ENCODE results near the gene CNIH2.
"Not testable (repeated sequence)": the region's sequence is repeated elsewhere in the genome, so short reads cannot be mapped to it uniquely, and the experiment has no call there.

The CNIH2 gene

DNA sequence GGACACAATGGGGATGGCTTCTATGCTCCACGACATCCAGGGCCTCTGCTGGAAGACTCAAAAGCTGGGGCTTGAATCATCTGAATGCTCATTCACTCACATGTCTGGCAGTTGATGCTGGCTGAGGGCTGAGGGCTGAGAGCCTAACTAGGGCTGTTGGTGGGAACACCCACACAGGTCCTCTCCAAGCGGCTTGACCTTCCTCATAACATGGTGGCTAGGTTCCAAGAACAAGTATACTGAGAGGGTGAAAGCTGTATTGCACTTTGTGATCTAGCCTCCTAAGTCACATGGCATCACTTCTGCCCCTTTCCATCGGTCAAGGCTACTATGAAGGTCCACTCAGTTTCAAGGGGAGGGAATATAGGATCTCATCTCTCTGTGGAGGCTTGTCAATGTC lies 21.2 kb downstream of the CNIH2 start:
- no peaks in the 10 kb centered on the region for H3K36me3 ChIP-seq
- no peak overlapping the region for H3K27ac ChIP-seq
- no peaks in the 10 kb centered on the region for H3K4me1 ChIP-seq (ENCODE audit: control insufficient read depth in 1 of 2, insufficient read depth in 1 of 2, low read depth in 1 of 2, low read length in 1 of 2)
- H3K9me3 ChIP-seq = no peaks in the 10 kb centered on the region
- H3K27me3 ChIP-seq = peaks cover 36% of the 10 kb centered on the region
- no peak overlapping the region for H3K4me3 ChIP-seq (ENCODE audit: low read depth in 1 of 2, low read length in 1 of 2)
- TF ChIP-seq, protein P1, sequence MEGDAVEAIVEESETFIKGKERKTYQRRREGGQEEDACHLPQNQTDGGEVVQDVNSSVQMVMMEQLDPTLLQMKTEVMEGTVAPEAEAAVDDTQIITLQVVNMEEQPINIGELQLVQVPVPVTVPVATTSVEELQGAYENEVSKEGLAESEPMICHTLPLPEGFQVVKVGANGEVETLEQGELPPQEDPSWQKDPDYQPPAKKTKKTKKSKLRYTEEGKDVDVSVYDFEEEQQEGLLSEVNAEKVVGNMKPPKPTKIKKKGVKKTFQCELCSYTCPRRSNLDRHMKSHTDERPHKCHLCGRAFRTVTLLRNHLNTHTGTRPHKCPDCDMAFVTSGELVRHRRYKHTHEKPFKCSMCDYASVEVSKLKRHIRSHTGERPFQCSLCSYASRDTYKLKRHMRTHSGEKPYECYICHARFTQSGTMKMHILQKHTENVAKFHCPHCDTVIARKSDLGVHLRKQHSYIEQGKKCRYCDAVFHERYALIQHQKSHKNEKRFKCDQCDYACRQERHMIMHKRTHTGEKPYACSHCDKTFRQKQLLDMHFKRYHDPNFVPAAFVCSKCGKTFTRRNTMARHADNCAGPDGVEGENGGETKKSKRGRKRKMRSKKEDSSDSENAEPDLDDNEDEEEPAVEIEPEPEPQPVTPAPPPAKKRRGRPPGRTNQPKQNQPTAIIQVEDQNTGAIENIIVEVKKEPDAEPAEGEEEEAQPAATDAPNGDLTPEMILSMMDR (IDR thresholded peaks at IDR 0.05) = no peak

DNA sequence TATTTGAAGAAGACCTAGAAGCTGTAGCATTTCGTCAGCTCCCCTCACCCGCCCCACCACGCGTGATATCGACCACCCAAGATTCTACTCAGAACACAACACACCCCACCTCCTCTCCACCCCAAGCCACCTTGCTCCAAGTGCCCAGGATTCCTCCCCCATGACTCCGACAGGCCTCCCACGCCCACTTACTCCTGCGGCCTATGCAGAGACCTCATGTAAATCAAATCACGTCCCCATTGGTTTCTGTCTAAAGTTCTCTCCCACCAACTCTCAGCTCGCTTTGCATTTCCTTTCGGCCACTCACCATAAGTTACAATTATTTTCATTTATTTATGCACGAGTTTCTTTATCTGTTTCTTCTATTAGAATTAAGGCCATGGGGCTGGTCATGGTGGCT lies 24.7 kb downstream of the CNIH2 start:
- TF ChIP-seq, protein P1 (IDR thresholded peaks at IDR 0.05) = no peak
- Histone ChIP-seq H3K4me3 (ENCODE audit: low read depth in 1 of 2, low read length in 1 of 2) (no peak overlapping the region), H3K9me3 (no peaks in the 10 kb centered on the region), H3K36me3 (no peaks in the 10 kb centered on the region), H3K4me1 (ENCODE audit: control insufficient read depth in 1 of 2, insufficient read depth in 1 of 2, low read depth in 1 of 2, low read length in 1 of 2) (no peaks in the 10 kb centered on the region), H3K27ac (no peak overlapping the region), H3K27me3 (peaks cover 9% of the 10 kb centered on the region)

DNA sequence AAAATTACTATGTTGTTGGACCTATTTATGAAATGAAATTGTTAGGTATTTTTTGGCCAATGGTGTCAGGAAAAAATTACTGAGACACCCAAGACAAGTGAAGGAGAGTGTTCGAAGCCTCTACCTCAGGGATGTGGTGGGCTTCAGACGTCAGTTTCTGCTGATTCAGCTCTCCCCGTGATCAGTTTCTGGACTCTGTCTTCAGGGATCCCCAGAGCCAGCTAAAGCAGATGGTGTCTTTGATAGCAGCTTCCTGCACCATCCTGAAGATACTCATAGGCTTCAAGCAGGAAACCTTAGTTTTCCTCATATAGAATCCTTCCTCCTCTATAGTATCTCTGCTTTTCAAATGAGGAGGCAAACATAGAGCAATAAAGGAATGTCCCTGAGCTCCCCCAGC lies 31.5 kb downstream of the CNIH2 start:
- Histone ChIP-seq H3K4me1 (ENCODE audit: control insufficient read depth in 1 of 2, insufficient read depth in 1 of 2, low read depth in 1 of 2, low read length in 1 of 2) (peaks cover 16 to 22% of the 10 kb centered on the region in 2 experiments), H3K36me3 (no peaks in the 10 kb centered on the region), H3K9me3 (no peaks in the 10 kb centered on the region), H3K27me3 (peaks cover 58% of the 10 kb centered on the region), H3K4me3 (ENCODE audit: low read depth in 1 of 2, low read length in 1 of 2) (no peak overlapping the region), H3K27ac (no peak overlapping the region)
- TF ChIP-seq, protein P1 (IDR thresholded peaks at IDR 0.05) = no peak

DNA sequence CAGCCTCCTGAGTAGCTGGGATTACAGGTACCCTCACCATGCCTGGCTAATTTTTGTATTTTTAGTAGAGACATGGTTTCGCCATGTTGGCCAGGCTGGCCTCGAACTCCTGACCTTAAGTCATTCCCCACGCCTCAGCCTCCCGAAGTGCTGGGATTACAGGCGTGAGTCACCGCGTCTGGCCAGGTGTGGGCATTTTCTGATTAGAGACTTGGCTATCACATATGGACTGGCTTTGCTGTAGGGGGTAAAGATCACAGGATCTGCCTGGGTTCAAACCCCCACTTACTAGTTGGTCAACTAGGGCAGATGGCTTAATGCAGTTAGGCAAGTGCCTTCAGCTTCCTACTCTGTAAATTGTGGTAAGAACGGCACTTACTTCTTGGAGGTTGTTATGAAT lies 32.3 kb downstream of the CNIH2 start:
- no peak overlapping the region for H3K27ac ChIP-seq
- H3K36me3 ChIP-seq = no peaks in the 10 kb centered on the region
- peaks cover 16 to 22% of the 10 kb centered on the region in 2 experiments for H3K4me1 ChIP-seq (ENCODE audit: control insufficient read depth in 1 of 2, insufficient read depth in 1 of 2, low read depth in 1 of 2, low read length in 1 of 2)
- no peaks in the 10 kb centered on the region for H3K9me3 ChIP-seq
- TF ChIP-seq, protein P1 (IDR thresholded peaks at IDR 0.05) = no peak
- H3K4me3 ChIP-seq (ENCODE audit: low read depth in 1 of 2, low read length in 1 of 2) = no peak overlapping the region
- H3K27me3 ChIP-seq = peaks cover 66% of the 10 kb centered on the region

DNA sequence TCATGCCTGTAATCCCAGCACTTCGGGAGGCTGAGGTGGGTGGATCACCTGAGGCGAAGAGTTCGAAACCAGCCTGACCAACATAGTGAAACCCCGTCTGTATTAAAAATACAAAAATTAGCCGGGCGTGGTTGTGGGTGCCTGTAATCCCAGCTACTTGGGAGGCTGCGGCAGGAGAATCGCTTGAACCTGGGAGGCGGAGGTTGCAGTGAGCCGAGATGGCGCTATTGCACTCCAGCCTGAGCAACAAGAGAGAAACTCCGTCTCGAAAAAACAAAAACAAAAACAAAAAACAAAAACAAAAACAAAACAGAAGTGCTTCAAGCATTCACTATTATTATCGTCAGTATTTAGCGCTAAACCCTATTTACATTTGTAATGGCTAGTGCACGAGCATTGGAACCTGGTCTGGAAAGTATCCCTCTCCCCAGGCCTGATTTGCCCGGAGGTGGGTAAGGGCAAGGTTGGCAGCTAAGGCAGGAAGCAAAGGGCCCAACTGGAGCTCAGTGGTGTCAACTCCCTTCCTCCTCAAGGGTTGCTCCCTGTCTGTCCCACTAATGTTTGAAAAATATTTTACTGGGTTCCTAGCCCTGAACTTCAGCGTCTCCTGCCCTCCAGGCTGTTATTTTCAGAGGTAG lies 32.9 kb downstream of the CNIH2 start:
- not testable (repeated sequence) for H3K36me3 ChIP-seq; H3K27ac ChIP-seq; H3K9me3 ChIP-seq; H3K4me3 ChIP-seq (ENCODE audit: low read depth in 1 of 2, low read length in 1 of 2)
- Histone ChIP-seq H3K27me3 (peaks cover 72% of the 10 kb centered on the region), H3K4me1 (ENCODE audit: control insufficient read depth in 1 of 2, insufficient read depth in 1 of 2, low read depth in 1 of 2, low read length in 1 of 2) (peaks cover 16 to 22% of the 10 kb centered on the region in 2 experiments)

DNA sequence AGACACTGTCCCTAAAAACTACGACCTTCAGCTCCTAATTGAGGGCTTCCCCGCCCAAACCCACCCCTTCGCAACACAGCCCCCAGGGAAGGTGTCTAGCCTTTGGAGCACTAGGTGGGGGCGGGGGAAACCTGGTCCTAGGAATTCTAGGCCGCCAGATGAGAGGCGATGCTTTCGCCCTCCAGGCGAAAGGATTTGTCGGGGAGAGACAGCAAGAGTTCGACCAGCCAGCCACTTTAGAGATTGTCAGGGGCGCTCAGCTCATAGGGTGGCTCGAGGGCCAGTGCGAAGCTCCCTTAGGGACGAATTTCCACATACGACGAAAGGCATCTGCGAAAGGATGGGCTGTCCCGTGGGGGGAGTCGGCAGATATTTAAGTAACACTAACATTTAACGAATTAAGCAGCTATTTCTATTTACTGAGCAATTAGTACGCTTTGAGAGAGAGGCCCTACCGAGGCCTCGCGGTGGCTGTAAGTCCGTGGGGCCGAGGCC lies 33.5 kb downstream of the CNIH2 start:
- Histone ChIP-seq H3K4me1 (ENCODE audit: control insufficient read depth in 1 of 2, insufficient read depth in 1 of 2, low read depth in 1 of 2, low read length in 1 of 2) (peaks cover 16 to 22% of the 10 kb centered on the region in 2 experiments), H3K27me3 (peaks cover 78% of the 10 kb centered on the region), H3K9me3 (no peaks in the 10 kb centered on the region), H3K4me3 (ENCODE audit: low read depth in 1 of 2, low read length in 1 of 2) (peak overlapping the region; percentile 76 to 83), H3K36me3 (no peaks in the 10 kb centered on the region), H3K27ac (peak overlapping the region; percentile 74)
- TF ChIP-seq, protein P1 (IDR thresholded peaks at IDR 0.05) = no peak
